OCI-LY3 (cell line): ENCODE results near the gene SELENOO.
A peak's percentile ranks its signal among the peaks of the same experiment; 100 is the strongest.

ENCODE experiments used
- H2AFZ ChIP-seq: fragments of 200-600, 300-600 bp; shearing (Covaris generic); 2 replicates; pipeline ENCODE4 v1.6.0; 2014; ENCODE audit warnings: antibody characterized with exemption, low read depth, low read length
- H3K27ac ChIP-seq: fragments of 200-600, 300-600 bp; sonication (generic); 2 replicates; pipeline ENCODE4 v1.5.1; 2014; ENCODE audit warnings: mild to moderate bottlenecking, low read length, moderate library complexity, mixed read lengths
- H3K27me3 ChIP-seq: fragments of 200-600, 300-600 bp; sonication (generic); 2 replicates; pipeline ENCODE4 v1.6.1; 2014; ENCODE audit warnings: low read depth, low read length, mixed read lengths
- H3K36me3 ChIP-seq: fragments of 200-600, 300-600 bp; sonication (generic); replicated peaks from 2 replicates; pipeline ENCODE3; 2014; ENCODE audit warnings: low read depth, low read length, mixed read lengths
- H3K4me1 ChIP-seq: fragments of 300-600, 200-600 bp; sonication (generic); 2 replicates; pipeline ENCODE4 v1.6.1; 2014; ENCODE audit warnings: low read length, mixed read lengths
- H3K4me2 ChIP-seq: fragments of 200-600, 300-600 bp; sonication (generic); 2 replicates; pipeline ENCODE4 v1.6.1; 2014; ENCODE audit warnings: low read length, mixed read lengths
- H3K4me3 ChIP-seq: fragments of 300-600, 200-600 bp; sonication (generic); 2 replicates; pipeline ENCODE4 v1.5.1; 2014; ENCODE audit warnings: antibody characterized with exemption, mild to moderate bottlenecking, low read length, moderate library complexity
- H3K79me2 ChIP-seq: fragments of 300-600, 200-600 bp; shearing (Covaris generic); 2 replicates; pipeline ENCODE4 v1.6.1; 2014; ENCODE audit warnings: mild to moderate bottlenecking, low read length, mixed read lengths
- H3K9ac ChIP-seq: fragments of 300-600, 200-600 bp; shearing (Covaris generic); 2 replicates; pipeline ENCODE4 v1.6.0; 2014; ENCODE audit warnings: mild to moderate bottlenecking, low read length, moderate library complexity
- H3K9me3 ChIP-seq: fragments of 200-600, 300-600 bp; shearing (Covaris generic); 2 replicates; pipeline ENCODE4 v1.6.1; 2014; ENCODE audit warnings: low read length, mixed read lengths; ENCODE audit not compliant: insufficient read depth
- H4K20me1 ChIP-seq: fragments of 200-600, 300-600 bp; sonication (generic); 2 replicates; pipeline ENCODE4 v1.6.1; 2016; ENCODE audit warnings: low read length, mixed read lengths; ENCODE audit not compliant: insufficient read depth
- CTCF ChIP-seq: fragments of 200-600, 300-600 bp; sonication (generic); IDR thresholded peaks from 2 replicates; pipeline ENCODE4 v1.5.1; 2014; ENCODE audit warnings: antibody characterized with exemption, low read length, low read depth
- EZH2phosphoT487 ChIP-seq: fragments of 200-600 bp; shearing (Covaris generic); IDR thresholded peaks from 2 replicates; pipeline ENCODE4 v1.6.1; 2018; ENCODE audit warnings: antibody characterized with exemption, mixed run types, low read depth

Gene SELENOO

DNA sequence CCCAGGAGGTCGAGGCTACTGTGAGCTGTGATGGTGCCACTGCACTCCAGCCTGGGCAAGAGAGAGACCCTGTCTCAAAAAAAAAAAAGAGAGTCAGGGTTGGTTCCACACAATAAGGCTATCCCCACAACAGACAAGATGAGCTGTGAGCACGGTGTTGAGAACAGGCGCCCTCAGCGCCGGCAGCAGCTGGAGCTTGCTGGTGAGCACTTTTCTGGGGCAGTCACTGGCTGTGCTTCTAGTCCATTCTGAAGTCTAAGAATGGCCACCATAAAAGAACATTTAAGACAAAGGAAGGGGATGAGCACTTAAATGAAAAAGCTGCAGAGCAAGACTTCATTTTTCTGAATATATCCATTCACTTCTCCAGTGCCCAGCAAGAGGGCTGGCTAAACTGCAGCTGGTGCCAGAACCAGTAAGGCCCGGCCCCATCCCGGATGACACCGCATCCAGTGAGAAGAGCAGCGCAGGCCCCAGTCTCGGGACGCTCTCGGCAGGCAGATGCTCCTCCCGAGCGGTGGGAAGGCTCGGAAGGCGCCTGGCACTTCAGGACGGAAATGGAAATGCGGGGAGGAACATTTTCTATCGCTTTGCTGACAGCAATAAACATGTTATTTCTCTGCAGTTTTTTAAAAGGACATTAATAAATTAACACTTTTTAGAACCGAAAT, 31.8 kb downstream of the SELENOO start:
- Histone ChIP-seq H2AFZ (no peak overlapping the region), H3K4me3 (no peak overlapping the region), H3K36me3 (peaks cover 4% of the 10 kb centered on the region), H3K4me2 (no peak overlapping the region), H3K9ac (no peak overlapping the region), H3K27ac (no peak overlapping the region), H3K9me3 (no peaks in the 10 kb centered on the region), H3K27me3 (no peaks in the 10 kb centered on the region), H4K20me1 (no peaks in the 10 kb centered on the region), H3K79me2 (peaks cover 26% of the 10 kb centered on the region), H3K4me1 (no peaks in the 10 kb centered on the region)
- TF ChIP-seq EZH2phosphoT487 (no peak), CTCF (no peak)

- H3K4me2 ChIP-seq = no peak overlapping the region
- H2AFZ ChIP-seq = no peak overlapping the region
- no peak overlapping the region for H3K4me3 ChIP-seq
- no peak overlapping the region for H3K27ac ChIP-seq
- H4K20me1 ChIP-seq = no peaks in the 10 kb centered on the region
- no peaks in the 10 kb centered on the region for H3K27me3 ChIP-seq
- no peak overlapping the region for H3K9ac ChIP-seq
- no peaks in the 10 kb centered on the region for H3K4me1 ChIP-seq
- H3K79me2 ChIP-seq = peaks cover 26% of the 10 kb centered on the region
- TF ChIP-seq CTCF = no peak
- H3K9me3 ChIP-seq = no peaks in the 10 kb centered on the region
- peaks cover 4% of the 10 kb centered on the region for H3K36me3 ChIP-seq
Measured at GRCh38 chr22:50233223-50233622, 32.4 kb downstream of the SELENOO start.

DNA sequence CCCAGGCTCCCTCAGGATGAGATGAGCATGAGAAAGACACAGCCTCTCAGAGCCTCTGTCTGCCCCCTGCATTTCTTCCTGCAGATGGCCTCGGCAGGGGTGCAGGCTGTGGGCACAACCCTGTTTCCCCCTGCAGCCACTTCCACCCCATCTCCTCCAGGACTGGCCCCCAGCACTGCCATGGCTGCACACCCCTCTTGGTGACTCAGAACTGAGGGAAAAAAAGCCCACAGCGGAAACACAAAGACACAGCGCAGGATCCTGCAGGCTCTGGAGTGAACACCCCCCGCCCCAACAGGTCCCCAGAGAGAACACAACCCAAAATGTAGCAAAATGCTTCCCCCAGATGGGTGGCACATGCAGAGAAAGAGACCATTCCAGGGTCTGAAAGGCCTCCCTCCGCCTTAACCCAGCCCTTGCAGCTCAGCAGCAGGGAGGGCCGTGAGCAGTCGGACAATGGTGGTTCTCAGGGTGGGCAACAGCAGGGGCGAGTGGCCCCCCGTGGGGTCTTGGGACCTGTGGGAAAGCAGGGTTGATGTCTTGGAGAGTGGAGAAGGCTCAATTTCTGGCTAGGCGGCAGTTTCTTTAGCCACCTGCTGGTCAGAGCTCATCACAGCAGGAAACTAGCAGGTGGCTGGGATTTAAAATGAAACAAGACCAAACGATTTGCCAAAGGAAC, 36.1 kb downstream of the SELENOO start:
- Histone ChIP-seq H3K4me1 (no peaks in the 10 kb centered on the region), H2AFZ (no peak overlapping the region), H3K9me3 (no peaks in the 10 kb centered on the region), H3K27ac (no peak overlapping the region), H4K20me1 (no peaks in the 10 kb centered on the region), H3K27me3 (no peaks in the 10 kb centered on the region), H3K4me3 (no peak overlapping the region), H3K4me2 (no peak overlapping the region), H3K79me2 (peaks cover 46% of the 10 kb centered on the region), H3K36me3 (peaks cover 4% of the 10 kb centered on the region), H3K9ac (no peak overlapping the region)
- peak; percentile 39 for TF ChIP-seq CTCF
- TF ChIP-seq EZH2phosphoT487 = no peak

GRCh38 chr22:50238755-50239154, 37.9 kb downstream of the SELENOO start:
- Histone ChIP-seq H3K4me2 (no peak overlapping the region), H3K9me3 (no peaks in the 10 kb centered on the region), H4K20me1 (no peaks in the 10 kb centered on the region), H2AFZ (no peak overlapping the region), H3K36me3 (peaks cover 6% of the 10 kb centered on the region), H3K4me3 (no peak overlapping the region), H3K27ac (no peak overlapping the region), H3K27me3 (no peaks in the 10 kb centered on the region), H3K4me1 (peaks cover 5% of the 10 kb centered on the region), H3K79me2 (peaks cover 65% of the 10 kb centered on the region), H3K9ac (no peak overlapping the region)
- TF ChIP-seq CTCF (no peak), EZH2phosphoT487 (no peak)
